Mesenchymal stem cell (in vitro differentiated cells and primary cell): Measurements from ENCODE around the gene CDH23.

ENCODE experiments used
- DNase-seq: peaks from one replicate; pipeline ENCODE4 v3.0.0-alpha.2; 2013
- H2AFZ ChIP-seq: one replicate; pipeline ENCODE4 v1.6.1; 2013; ENCODE audit warnings: low read depth, mild to moderate bottlenecking, control low read depth, inconsistent platforms, low read length, moderate library complexity
- H2AK5ac ChIP-seq: 2 replicates; pipeline ENCODE4 v1.6.1; 2013; ENCODE audit warnings: low read length, moderate library complexity, mild to moderate bottlenecking, inconsistent platforms; ENCODE audit not compliant: severe bottlenecking
- H2BK120ac ChIP-seq: one replicate; pipeline ENCODE4 v1.6.1; 2013; ENCODE audit warnings: low read depth, mild to moderate bottlenecking, inconsistent platforms, low read length, moderate library complexity
- H2BK12ac ChIP-seq, 2 experiments: one replicate each; pipeline ENCODE4 v1.6.1; 2013; ENCODE audit warnings: inconsistent platforms in 2 of 2, low read length in 2 of 2, mild to moderate bottlenecking in 2 of 2, moderate library complexity in 2 of 2, control low read depth in 1 of 2
- H2BK15ac ChIP-seq: one replicate; pipeline ENCODE4 v1.6.1; 2013; ENCODE audit warnings: mild to moderate bottlenecking, low read depth, inconsistent platforms; ENCODE audit not compliant: poor library complexity, severe bottlenecking
- H2BK5ac ChIP-seq: 2 replicates; pipeline ENCODE4 v1.6.1; 2013; ENCODE audit warnings: low read depth, mild to moderate bottlenecking, low read length, control low read depth, inconsistent platforms; ENCODE audit not compliant: poor library complexity, severe bottlenecking
- H3K14ac ChIP-seq, 2 experiments: one replicate each; pipeline ENCODE4 v1.6.1; 2013; ENCODE audit warnings: inconsistent platforms in 2 of 2, low read length in 2 of 2, control low read depth in 1 of 2, mild to moderate bottlenecking in 1 of 2, moderate library complexity in 1 of 2
- H3K18ac ChIP-seq, 2 experiments: one replicate each; pipeline ENCODE4 v1.6.1; 2013; ENCODE audit warnings: inconsistent platforms in 2 of 2, low read length in 2 of 2, control low read depth in 1 of 2, low read depth in 1 of 2, mild to moderate bottlenecking in 1 of 2
- H3K23ac ChIP-seq, 2 experiments: one replicate each; pipeline ENCODE4 v1.6.1; 2013; ENCODE audit warnings: inconsistent platforms in 2 of 2, low read length in 2 of 2, mild to moderate bottlenecking in 2 of 2, moderate library complexity in 2 of 2, control low read depth in 1 of 2
- H3K27ac ChIP-seq: 2 replicates; pipeline ENCODE4 v1.5.1; 2013; ENCODE audit warnings: mild to moderate bottlenecking, moderate library complexity, low read length, control low read depth, inconsistent platforms; ENCODE audit not compliant: poor library complexity, severe bottlenecking
- H3K27me3 ChIP-seq, 2 experiments: 2 replicates each; pipeline versions ENCODE4 v1.6.1 to v1.7.0; 2013; ENCODE audit warnings: low read length in 2 of 2, mild to moderate bottlenecking in 2 of 2, moderate library complexity in 2 of 2, control low read depth in 1 of 2, inconsistent platforms in 1 of 2; ENCODE audit not compliant: control insufficient read depth in 1 of 2, insufficient read depth in 1 of 2
- H3K36me3 ChIP-seq, 2 experiments: 2 replicates each; pipeline versions ENCODE4 v1.6.1 to v1.7.0; 2013; ENCODE audit warnings: low read length in 2 of 2, control low read depth in 1 of 2, inconsistent platforms in 1 of 2, low read depth in 1 of 2, mild to moderate bottlenecking in 1 of 2; ENCODE audit not compliant: insufficient read depth in 2 of 2, control insufficient read depth in 1 of 2
- H3K4ac ChIP-seq, 2 experiments: one replicate each; pipeline ENCODE4 v1.6.1; 2013; ENCODE audit warnings: inconsistent platforms in 2 of 2, low read length in 2 of 2, mild to moderate bottlenecking in 2 of 2, moderate library complexity in 2 of 2, control low read depth in 1 of 2, low read depth in 1 of 2
- H3K4me1 ChIP-seq: 2 replicates; pipeline ENCODE4 v1.6.1; 2013; ENCODE audit warnings: low read depth, low read length, control low read depth; ENCODE audit not compliant: control insufficient read depth, insufficient read depth
- H3K4me2 ChIP-seq: 2 replicates; pipeline ENCODE4 v1.6.1; 2013; ENCODE audit warnings: low read length, mild to moderate bottlenecking, inconsistent platforms; ENCODE audit not compliant: poor library complexity, severe bottlenecking
- H3K4me3 ChIP-seq, 2 experiments: 2 replicates each; pipeline versions ENCODE4 v1.5.1 to v1.7.0; 2013; ENCODE audit warnings: low read length in 2 of 2, mild to moderate bottlenecking in 2 of 2, control low read depth in 1 of 2, low read depth in 1 of 2; ENCODE audit not compliant: insufficient read depth in 1 of 2
- H3K79me1 ChIP-seq: replicated peaks from 2 replicates; pipeline ENCODE4 v1.6.1; 2013; ENCODE audit warnings: mild to moderate bottlenecking, control low read depth, low read length, inconsistent platforms; ENCODE audit not compliant: poor library complexity, severe bottlenecking
- H3K9ac ChIP-seq: 2 replicates; pipeline ENCODE4 v1.7.0; 2013; ENCODE audit warnings: mild to moderate bottlenecking, low read length, moderate library complexity
- H3K9me3 ChIP-seq: 2 replicates; pipeline ENCODE4 v1.7.0; 2013; ENCODE audit warnings: mild to moderate bottlenecking, low read length; ENCODE audit not compliant: control insufficient read depth
- H4K8ac ChIP-seq: one replicate; pipeline ENCODE4 v1.6.1; 2013; ENCODE audit warnings: inconsistent platforms, mild to moderate bottlenecking, low read length, moderate library complexity
- H4K91ac ChIP-seq: one replicate; pipeline ENCODE4 v1.6.1; 2013; ENCODE audit warnings: mild to moderate bottlenecking, low read length, inconsistent platforms
- WGBS: methylation state at CpG from one replicate; pipeline ENCODE4 v1.1.7; 2013; ENCODE audit warnings: mixed read lengths; 5-methylcytosine and 5-hydroxymethylcytosine counted together

Gene CDH23

GRCh38 chr10:71722849-71723248 lies 326.1 kb downstream of the CDH23 start:
- Histone ChIP-seq H2BK12ac (no peak overlapping the region), H4K8ac (no peak overlapping the region), H3K18ac (no peak overlapping the region), H3K23ac (no peak overlapping the region), H3K27ac (no peak overlapping the region), H3K36me3 (no peaks in the 10 kb centered on the region), H4K91ac (no peak overlapping the region), H2AFZ (no peak overlapping the region), H3K79me1 (no peaks in the 10 kb centered on the region), H2BK120ac (no peak overlapping the region), H3K27me3 (peaks cover 9 to 61% of the 10 kb centered on the region in 2 experiments), H2AK5ac (no peak overlapping the region), H3K4me3 (no peak overlapping the region), H2BK15ac (no peak overlapping the region), H2BK5ac (no peak overlapping the region), H3K4ac (no peak overlapping the region), H3K9ac (no peak overlapping the region), H3K4me1 (no peaks in the 10 kb centered on the region), H3K14ac (no peak overlapping the region), H3K9me3 (no peaks in the 10 kb centered on the region), H3K4me2 (no peak overlapping the region)
- DNase-seq, result no peak
- WGBS, result 81% methylated on average over 1 of the region's 1 CpG

GRCh38 chr10:71723311-71723710 lies 326.6 kb downstream of the CDH23 start:
- Histone ChIP-seq H2BK5ac (no peak overlapping the region), H3K4me1 (no peaks in the 10 kb centered on the region), H4K8ac (no peak overlapping the region), H2BK120ac (no peak overlapping the region), H3K23ac (no peak overlapping the region), H2AK5ac (no peak overlapping the region), H3K79me1 (no peaks in the 10 kb centered on the region), H3K18ac (no peak overlapping the region), H2BK15ac (no peak overlapping the region), H3K9ac (no peak overlapping the region), H3K27me3 (peaks cover 9 to 65% of the 10 kb centered on the region in 2 experiments), H3K4ac (no peak overlapping the region), H2BK12ac (no peak overlapping the region), H3K9me3 (no peaks in the 10 kb centered on the region), H3K4me2 (no peak overlapping the region), H3K36me3 (no peaks in the 10 kb centered on the region), H3K27ac (no peak overlapping the region), H3K4me3 (peak overlapping the region in 1 of 2 experiments; percentile 4), H2AFZ (no peak overlapping the region), H4K91ac (no peak overlapping the region), H3K14ac (peak overlapping the region in 1 of 2 experiments; percentile 23)
- no peak for DNase-seq
- 94% methylated on average over 10 of the region's 11 CpGs for WGBS

GRCh38 chr10:71724539-71724938 lies 327.8 kb downstream of the CDH23 start:
- Histone ChIP-seq H4K91ac (no peak overlapping the region), H4K8ac (no peak overlapping the region), H3K18ac (no peak overlapping the region), H3K9me3 (no peaks in the 10 kb centered on the region), H2AK5ac (no peak overlapping the region), H3K4me2 (no peak overlapping the region), H3K4me1 (no peaks in the 10 kb centered on the region), H3K14ac (no peak overlapping the region), H3K4ac (no peak overlapping the region), H2BK120ac (no peak overlapping the region), H3K79me1 (no peaks in the 10 kb centered on the region), H3K27ac (no peak overlapping the region), H2BK5ac (no peak overlapping the region), H2BK12ac (no peak overlapping the region), H3K4me3 (no peak overlapping the region), H3K27me3 (peaks cover 9 to 70% of the 10 kb centered on the region in 2 experiments), H2AFZ (no peak overlapping the region), H2BK15ac (no peak overlapping the region), H3K23ac (no peak overlapping the region), H3K36me3 (no peaks in the 10 kb centered on the region), H3K9ac (no peak overlapping the region)
- no peak for DNase-seq
- 93% methylated on average over 6 of the region's 6 CpGs for WGBS

- no peaks in the 10 kb centered on the region for H3K36me3 ChIP-seq
- no peaks in the 10 kb centered on the region for H3K9me3 ChIP-seq
- H2AK5ac ChIP-seq, result no peak overlapping the region
- no peak for DNase-seq
- H3K4me3 ChIP-seq, result no peak overlapping the region
- no peak overlapping the region for H3K14ac ChIP-seq
- no peak overlapping the region for H3K9ac ChIP-seq
- no peaks in the 10 kb centered on the region for H3K79me1 ChIP-seq
- H4K8ac ChIP-seq, result no peak overlapping the region
- H2BK12ac ChIP-seq, result no peak overlapping the region
- 90% methylated on average over 14 of the region's 14 CpGs for WGBS
- no peak overlapping the region for H2AFZ ChIP-seq
- no peak overlapping the region for H4K91ac ChIP-seq
- H2BK5ac ChIP-seq, result no peak overlapping the region
- no peak overlapping the region for H3K18ac ChIP-seq
- H2BK120ac ChIP-seq, result no peak overlapping the region
- H3K27me3 ChIP-seq, result peaks cover 9 to 62% of the 10 kb centered on the region in 2 experiments
- H3K4me1 ChIP-seq, result no peaks in the 10 kb centered on the region
- H3K4me2 ChIP-seq, result no peak overlapping the region
- H3K23ac ChIP-seq, result no peak overlapping the region
- H2BK15ac ChIP-seq, result no peak overlapping the region
- H3K4ac ChIP-seq, result no peak overlapping the region
- no peak overlapping the region for H3K27ac ChIP-seq
Observed at GRCh38 chr10:71725249-71725648, 328.5 kb downstream of the CDH23 start.
